Karpas-422 (cell line): ENCODE results near the gene MAB21L2. TPM values are rescaled to one million over a fixed set of nuclear protein-coding genes. Genes with fewer than 3 reads are reported as not detected.
"Not testable (repeated sequence)": the region's sequence is repeated elsewhere in the genome, so short reads cannot be mapped to it uniquely, and the experiment has no call there.

Experiments
- DNase-seq: peaks from one replicate; pipeline ENCODE4 v3.0.0-alpha.2; 2015
- H2AFZ ChIP-seq: fragments of 200-600 bp; sonication (generic); 2 replicates; pipeline ENCODE4 v1.6.1; 2014; ENCODE audit warnings: antibody characterized with exemption, low read length, mixed read lengths
- H3K27ac ChIP-seq: fragments of 200-600 bp; sonication (generic); 2 replicates; pipeline ENCODE4 v1.5.1; 2014; ENCODE audit warnings: mild to moderate bottlenecking, low read length, moderate library complexity
- H3K27me3 ChIP-seq: fragments of 200-600 bp; sonication (generic); 2 replicates; pipeline ENCODE4 v1.6.1; 2014; ENCODE audit warnings: low read length, mixed read lengths
- H3K36me3 ChIP-seq: fragments of 200-600 bp; sonication (generic); 2 replicates; pipeline ENCODE4 v1.6.1; 2014; ENCODE audit warnings: low read length, mixed read lengths; ENCODE audit not compliant: insufficient read depth
- H3K4me1 ChIP-seq: fragments of 200-600 bp; sonication (generic); 2 replicates; pipeline ENCODE4 v1.6.1; 2014; ENCODE audit warnings: mild to moderate bottlenecking, low read length, mixed read lengths
- H3K4me2 ChIP-seq: fragments of 200-600 bp; sonication (generic); 2 replicates; pipeline ENCODE4 v1.6.1; 2014; ENCODE audit warnings: low read length, low read depth, mild to moderate bottlenecking; ENCODE audit not compliant: poor library complexity, severe bottlenecking
- H3K4me3 ChIP-seq: fragments of 200-600 bp; sonication (generic); 2 replicates; pipeline ENCODE4 v1.5.1; 2014; ENCODE audit warnings: mild to moderate bottlenecking, antibody characterized with exemption, low read length, mixed read lengths
- H3K79me2 ChIP-seq: fragments of 200-600 bp; sonication (generic); 2 replicates; pipeline ENCODE4 v1.6.1; 2014; ENCODE audit warnings: mild to moderate bottlenecking, low read length, mixed read lengths
- H3K9ac ChIP-seq: fragments of 200-600 bp; sonication (generic); 2 replicates; pipeline ENCODE4 v1.6.0; 2014; ENCODE audit warnings: low read length
- H3K9me2 ChIP-seq: fragments of 200-600 bp; sonication (generic), shearing (Covaris generic); replicated peaks from 2 replicates; pipeline ENCODE4 v1.6.0; 2014; ENCODE audit warnings: mild to moderate bottlenecking, low read length, moderate library complexity; ENCODE audit not compliant: insufficient read depth
- H3K9me3 ChIP-seq: fragments of 300-700, 200-600 bp; sonication (generic); 2 replicates; pipeline ENCODE4 v1.6.1; 2014; ENCODE audit warnings: low read length, mixed read lengths
- H4K20me1 ChIP-seq: fragments of 200-600 bp; sonication (generic); 2 replicates; pipeline ENCODE4 v1.6.1; 2014; ENCODE audit warnings: mild to moderate bottlenecking, antibody characterized with exemption, low read length, low read depth; ENCODE audit not compliant: insufficient read depth
- total RNA-seq: library from RNA; depleted of rRNA; stranded (reverse); fragments of >200 nt; shearing (Covaris generic); gene quantifications from 2 replicates; pipeline ENCODE4 v1.2.3, GENCODE V29; 2014; ENCODE audit warnings: low replicate concordance

Gene MAB21L2
- total RNA-seq, 1 experiment from 2014 or later: not detected

DNA sequence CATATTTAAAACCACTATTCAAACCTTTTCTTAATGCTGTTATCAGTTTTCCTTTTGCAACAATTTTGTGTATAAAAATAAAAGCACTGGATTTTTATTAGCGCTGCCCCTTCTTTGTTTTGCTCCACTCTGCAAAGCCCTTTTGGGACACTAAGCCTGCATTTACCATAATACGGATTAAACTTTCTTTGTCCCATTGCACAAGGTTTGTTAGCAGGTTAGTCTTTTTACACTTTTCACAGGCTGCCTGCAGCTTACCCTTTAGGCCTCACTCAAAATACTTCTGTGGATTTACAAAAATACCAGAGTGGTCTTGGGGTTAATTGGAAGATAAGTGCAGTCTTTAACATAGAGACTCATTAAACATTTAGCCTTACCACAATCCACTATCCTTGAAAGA, 35.7 kb upstream of the MAB21L2 start:
- Histone ChIP-seq H2AFZ (no peak overlapping the region), H3K9me3 (no peaks in the 10 kb centered on the region), H4K20me1 (no peaks in the 10 kb centered on the region), H3K36me3 (no peaks in the 10 kb centered on the region), H3K4me2 (no peak overlapping the region), H3K9me2 (no peaks in the 10 kb centered on the region), H3K27me3 (no peaks in the 10 kb centered on the region), H3K27ac (no peak overlapping the region), H3K4me3 (no peak overlapping the region), H3K4me1 (peaks cover 5% of the 10 kb centered on the region; the same call in 1 of the 2 replicates), H3K9ac (no peak overlapping the region), H3K79me2 (peaks cover 5% of the 10 kb centered on the region; the same call in 1 of the 2 replicates)
- DNase-seq: no peak

DNA sequence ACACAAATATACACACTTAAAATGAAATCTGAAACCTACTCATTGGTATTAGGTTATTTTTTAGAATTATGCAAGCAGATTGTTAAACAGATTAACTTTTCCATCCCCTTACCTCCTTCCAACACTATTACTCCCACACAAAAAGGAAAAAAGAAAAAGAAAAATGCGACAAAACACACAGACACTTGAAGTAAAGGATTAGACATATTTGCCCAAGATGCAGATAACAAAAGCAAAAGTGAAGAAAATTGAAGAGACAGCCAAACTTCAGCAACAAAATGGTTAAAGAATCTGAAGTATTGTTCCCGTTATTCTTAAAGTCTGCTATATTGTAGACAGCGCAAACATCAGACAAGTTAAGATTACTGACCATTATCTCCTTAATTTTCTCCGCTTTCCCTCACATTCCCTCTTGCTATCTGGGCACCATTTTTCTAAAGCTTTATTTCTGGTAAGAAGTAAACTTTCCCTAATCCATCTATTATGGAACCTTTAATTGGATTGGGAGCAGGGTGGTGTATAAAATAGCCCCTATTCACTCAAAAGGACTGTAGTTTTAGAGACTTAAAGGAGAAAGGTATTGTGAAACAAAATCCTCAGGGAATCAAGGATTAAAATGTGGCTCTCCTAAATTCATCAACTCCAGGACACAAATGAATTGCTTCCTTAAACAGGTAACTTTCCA, 34.7 kb upstream of the MAB21L2 start:
- no peak for DNase-seq
- Histone ChIP-seq H3K36me3 (no peaks in the 10 kb centered on the region), H4K20me1 (no peaks in the 10 kb centered on the region), H3K27ac (no peak overlapping the region), H3K9me2 (no peaks in the 10 kb centered on the region), H3K27me3 (no peaks in the 10 kb centered on the region), H3K4me1 (peaks cover 5% of the 10 kb centered on the region; the same call in 1 of the 2 replicates), H3K9ac (no peak overlapping the region), H3K79me2 (peaks cover 5% of the 10 kb centered on the region; the same call in 1 of the 2 replicates), H3K4me2 (no peak overlapping the region), H3K9me3 (no peaks in the 10 kb centered on the region), H2AFZ (no peak overlapping the region), H3K4me3 (no peak overlapping the region)

DNA sequence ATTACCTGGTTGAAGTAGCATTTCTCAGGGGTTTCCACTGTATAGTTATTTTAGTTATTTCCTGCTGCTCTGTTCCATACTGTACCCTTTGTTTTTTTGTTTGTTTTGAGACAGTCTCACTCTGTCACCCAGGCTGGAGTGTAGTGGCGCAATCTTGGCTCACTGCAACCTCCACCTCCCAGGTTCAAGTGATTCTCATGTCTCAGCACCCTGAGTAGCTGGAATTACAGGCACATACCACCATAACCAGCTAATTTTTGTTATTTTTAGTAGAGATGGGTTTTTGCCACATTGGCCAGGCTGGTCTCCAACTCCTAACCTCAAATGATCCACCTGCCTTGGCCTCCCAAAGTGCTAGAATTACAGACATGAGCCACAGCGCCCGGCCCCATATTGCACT, 24.1 kb upstream of the MAB21L2 start:
- not testable (repeated sequence) for H3K9ac ChIP-seq, DNase-seq, H3K9me2 ChIP-seq, H3K27ac ChIP-seq, H3K36me3 ChIP-seq, H3K4me2 ChIP-seq, H3K79me2 ChIP-seq, H3K9me3 ChIP-seq, H2AFZ ChIP-seq, H4K20me1 ChIP-seq, H3K4me3 ChIP-seq, H3K27me3 ChIP-seq, H3K4me1 ChIP-seq

DNA sequence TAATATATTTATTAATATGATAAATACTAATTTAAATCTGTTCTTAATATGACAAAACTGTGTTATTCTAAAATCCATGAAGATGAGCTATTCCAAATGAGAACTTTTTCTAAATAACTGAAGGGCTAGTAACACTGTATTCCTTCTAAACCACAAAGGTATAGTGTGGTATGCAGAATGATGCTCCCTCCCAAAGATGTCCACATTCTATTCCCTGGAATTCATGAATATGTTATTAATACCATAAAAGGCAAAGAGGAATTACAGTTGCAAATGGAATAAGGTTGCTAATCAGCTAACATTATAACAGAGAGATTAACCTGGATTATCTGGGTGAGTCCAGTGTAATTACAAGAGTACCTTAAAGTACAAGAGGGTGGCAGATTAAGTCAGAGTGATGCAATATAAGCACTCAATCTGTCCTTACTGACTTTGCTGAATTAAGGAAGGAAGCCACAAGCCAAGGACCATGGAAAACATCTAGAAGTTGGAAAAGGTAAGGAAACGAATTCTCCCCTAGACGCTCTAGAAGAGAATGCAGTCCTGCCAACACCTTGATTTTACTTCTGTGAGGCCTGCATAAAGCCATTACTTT, 20.7 kb upstream of the MAB21L2 start:
- H3K4me1 ChIP-seq: no peaks in the 10 kb centered on the region
- no peaks in the 10 kb centered on the region for H3K27me3 ChIP-seq
- no peak overlapping the region for H3K27ac ChIP-seq
- H3K4me3 ChIP-seq: no peak overlapping the region
- H3K9me2 ChIP-seq: no peaks in the 10 kb centered on the region; the same call in 1 of the 2 replicates
- no peaks in the 10 kb centered on the region; the same call in 1 of the 2 replicates for H3K36me3 ChIP-seq
- no peak for DNase-seq
- H4K20me1 ChIP-seq: no peaks in the 10 kb centered on the region
- peaks cover 5% of the 10 kb centered on the region; the same call in 1 of the 2 replicates for H3K9me3 ChIP-seq
- H2AFZ ChIP-seq: no peak overlapping the region
- H3K9ac ChIP-seq: no peak overlapping the region
- H3K4me2 ChIP-seq: no peak overlapping the region
- H3K79me2 ChIP-seq: no peaks in the 10 kb centered on the region

DNA sequence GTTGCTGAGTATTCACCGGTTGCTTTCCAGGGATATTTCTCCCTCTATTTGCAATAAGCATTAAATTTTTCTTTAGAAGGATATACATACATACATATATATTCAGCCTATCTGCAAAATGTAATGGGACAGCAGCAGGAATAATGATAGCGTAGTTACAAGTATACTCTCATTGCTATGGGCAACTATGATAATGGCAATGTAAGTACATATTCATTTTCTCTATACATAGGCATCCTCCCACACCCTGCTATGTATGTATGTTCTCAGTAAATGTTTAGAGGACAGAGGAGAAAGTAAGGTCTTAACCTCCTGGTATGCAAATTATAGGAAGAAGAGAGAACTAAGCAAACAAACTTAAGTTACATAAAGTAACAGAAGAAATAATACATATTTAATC, 19.7 kb upstream of the MAB21L2 start:
- Histone ChIP-seq H3K27me3 (no peaks in the 10 kb centered on the region), H3K4me2 (no peak overlapping the region), H3K4me3 (no peak overlapping the region), H4K20me1 (no peaks in the 10 kb centered on the region), H3K36me3 (no peaks in the 10 kb centered on the region; the same call in 1 of the 2 replicates), H3K9me3 (peaks cover 5% of the 10 kb centered on the region; the same call in 1 of the 2 replicates), H3K27ac (no peak overlapping the region), H3K79me2 (no peaks in the 10 kb centered on the region), H3K4me1 (no peaks in the 10 kb centered on the region), H2AFZ (no peak overlapping the region), H3K9ac (no peak overlapping the region), H3K9me2 (no peaks in the 10 kb centered on the region; the same call in 1 of the 2 replicates)
- DNase-seq: no peak

DNA sequence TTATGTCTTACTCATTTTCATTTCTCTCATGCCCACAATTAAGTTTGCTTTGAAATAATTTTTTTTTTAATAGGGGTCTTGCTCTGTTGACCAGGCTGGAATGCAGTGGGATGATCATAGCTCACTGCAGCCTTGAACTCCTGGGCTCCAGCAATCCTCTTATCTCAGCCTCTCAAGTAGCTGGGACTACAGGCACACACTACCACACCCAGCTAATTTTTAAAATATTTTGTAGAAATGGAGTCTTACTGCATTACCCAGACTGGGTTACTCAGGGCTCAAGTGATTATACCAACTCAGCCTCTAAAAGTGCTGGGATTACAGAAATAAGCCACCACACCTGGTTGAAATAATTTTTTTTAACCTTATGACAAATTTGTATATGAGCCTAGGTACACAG, 19.2 kb upstream of the MAB21L2 start:
- Histone ChIP-seq H3K9me3 (peaks cover 5% of the 10 kb centered on the region; the same call in 1 of the 2 replicates), H3K79me2 (no peaks in the 10 kb centered on the region), H3K27me3 (no peaks in the 10 kb centered on the region), H3K36me3 (no peaks in the 10 kb centered on the region; the same call in 1 of the 2 replicates), H3K4me2 (no peak overlapping the region), H3K9me2 (no peaks in the 10 kb centered on the region; the same call in 1 of the 2 replicates), H3K4me3 (no peak overlapping the region), H3K4me1 (no peaks in the 10 kb centered on the region), H2AFZ (no peak overlapping the region), H4K20me1 (no peaks in the 10 kb centered on the region), H3K9ac (no peak overlapping the region), H3K27ac (no peak overlapping the region)
- no peak for DNase-seq

DNA sequence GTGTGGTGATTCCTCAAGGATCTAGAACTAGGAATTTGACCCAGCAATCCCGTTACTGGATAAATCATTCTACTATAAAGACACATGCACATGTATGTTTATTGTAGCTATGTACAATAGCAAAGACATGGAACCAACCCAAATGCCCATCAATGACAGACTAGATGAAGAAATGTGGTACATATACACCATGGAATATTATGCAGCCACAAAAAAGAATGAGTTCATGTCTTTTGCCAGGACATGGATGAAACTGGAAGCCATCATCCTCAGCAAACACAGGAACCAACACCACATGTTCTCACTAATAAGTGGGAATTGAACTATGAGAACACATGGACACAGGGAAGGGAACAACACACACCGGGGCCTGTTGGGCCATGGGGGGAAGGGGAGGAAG, 17.0 kb upstream of the MAB21L2 start:
- not testable (repeated sequence) for DNase-seq, H3K9me2 ChIP-seq, H3K4me2 ChIP-seq

DNA sequence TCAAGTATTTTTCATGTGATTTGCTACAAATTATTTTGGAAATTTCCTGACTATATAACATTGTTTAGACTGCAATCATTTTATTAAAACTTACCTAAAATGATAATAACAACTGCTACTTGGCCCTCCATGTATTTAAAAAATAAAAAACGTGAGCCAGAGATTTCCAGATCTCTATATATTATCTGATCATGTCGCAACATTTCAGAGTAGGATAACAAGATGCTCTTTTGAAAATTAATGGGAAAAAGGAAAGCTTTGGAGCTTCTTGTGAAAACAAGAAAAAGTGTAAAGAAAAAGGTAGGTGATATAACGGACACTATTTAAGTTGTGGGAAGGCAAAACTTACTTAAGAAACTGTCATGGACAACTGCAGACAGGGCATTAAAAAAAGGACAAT, 14.9 kb upstream of the MAB21L2 start:
- H4K20me1 ChIP-seq: no peaks in the 10 kb centered on the region
- H3K27me3 ChIP-seq: no peaks in the 10 kb centered on the region
- H3K9ac ChIP-seq: no peak overlapping the region
- no peak overlapping the region for H3K4me3 ChIP-seq
- no peak for DNase-seq
- H3K4me1 ChIP-seq: no peaks in the 10 kb centered on the region
- H3K36me3 ChIP-seq: no peaks in the 10 kb centered on the region; the same call in 1 of the 2 replicates
- H3K9me2 ChIP-seq: no peaks in the 10 kb centered on the region
- H3K27ac ChIP-seq: no peak overlapping the region
- H3K79me2 ChIP-seq: no peaks in the 10 kb centered on the region
- H2AFZ ChIP-seq: no peak overlapping the region
- peaks cover 5% of the 10 kb centered on the region; the same call in 1 of the 2 replicates for H3K9me3 ChIP-seq
- H3K4me2 ChIP-seq: no peak overlapping the region

More for the DNA sequence above, 17.0 kb upstream of the MAB21L2 start:
- not testable (repeated sequence) for H3K9me3 ChIP-seq, H3K9ac ChIP-seq, H3K4me1 ChIP-seq, H4K20me1 ChIP-seq, H3K27ac ChIP-seq, H3K4me3 ChIP-seq, H3K79me2 ChIP-seq, H2AFZ ChIP-seq, H3K27me3 ChIP-seq, H3K36me3 ChIP-seq
